Natural killer cell (primary cell): Measurements from ENCODE around the gene PBOV1. TPM values are rescaled to one million over a fixed set of nuclear protein-coding genes. Genes with fewer than 3 reads are reported as not detected.

Experiments
- ATAC-seq, 3 donors: fragments of 150-1000 bp in 2 of 3; fragments of 200-7000 bp in 1 of 3; cut with Tn5 transposase; 1 replicate in 1 of 3; 2 replicates in 2 of 3; pipeline ENCODE4 v1.10.0; 2021; ENCODE audit warnings: mild to moderate bottlenecking in 2 of 3, moderate library complexity in 2 of 3
- DNase-seq, 2 donors: peaks; one replicate each; pipeline versions ENCODE4 v3.0.0 to v3.0.0-alpha.2; 2013 to 2021; ENCODE audit warnings: mixed read lengths in 1 of 2
- H3K27ac ChIP-seq: one replicate; pipeline ENCODE4 v1.5.1; 2013; ENCODE audit warnings: mild to moderate bottlenecking, low read length
- H3K27me3 ChIP-seq: one replicate; pipeline ENCODE4 v1.6.1; 2013; ENCODE audit warnings: low read length; ENCODE audit not compliant: control insufficient read depth, insufficient read depth
- H3K36me3 ChIP-seq: one replicate; pipeline ENCODE4 v1.6.1; 2013; ENCODE audit warnings: low read length; ENCODE audit not compliant: control insufficient read depth, insufficient read depth
- H3K4me1 ChIP-seq: one replicate; pipeline ENCODE4 v1.6.1; 2013; ENCODE audit warnings: low read length; ENCODE audit not compliant: control insufficient read depth, insufficient read depth
- H3K4me3 ChIP-seq: one replicate; pipeline ENCODE4 v1.5.1; 2013; ENCODE audit warnings: low read length
- H3K9me3 ChIP-seq: one replicate; pipeline ENCODE4 v1.6.1; 2013; ENCODE audit warnings: low read length; ENCODE audit not compliant: control insufficient read depth, insufficient read depth
- H3K27ac Mint-ChIP-seq, 2 donors: one replicate each; pipeline ENCODE4 v1.8.0; 2022; ENCODE audit warnings: mild to moderate bottlenecking in 2 of 2, mixed read lengths in 2 of 2, moderate library complexity in 1 of 2
- H3K27me3 Mint-ChIP-seq, 2 donors: one replicate each; pipeline ENCODE4 v1.8.0; 2022; ENCODE audit warnings: low read depth in 2 of 2, mixed read lengths in 2 of 2
- H3K36me3 Mint-ChIP-seq: one replicate; pipeline ENCODE4 v1.8.0; 2022; ENCODE audit warnings: mixed read lengths
- H3K4me1 Mint-ChIP-seq, 2 donors: one replicate each; pipeline ENCODE4 v1.8.0; 2022; ENCODE audit warnings: mixed read lengths in 2 of 2
- H3K4me3 Mint-ChIP-seq: one replicate; pipeline ENCODE4 v1.8.0; 2022; ENCODE audit warnings: mild to moderate bottlenecking, moderate library complexity, mixed read lengths
- H3K9me3 Mint-ChIP-seq, 2 donors: one replicate each; pipeline ENCODE4 v1.8.0; 2022; ENCODE audit warnings: mixed read lengths in 2 of 2
- WGBS: methylation state at CpG from one replicate; pipeline ENCODE4 v1.1.7; 2013; ENCODE audit warnings: missing lambda C conversion rate; ENCODE audit not compliant: insufficient coverage; 5-methylcytosine and 5-hydroxymethylcytosine counted together
- intact Hi-C: fragments of 100-400 bp; cut with micrococcal nuclease; formaldehyde crosslinking; loops from one replicate; pipeline ENCODE4 v1.14.2; 2022
- total RNA-seq, 4 donors: library from RNA; stranded (reverse); fragments of 120-200 nt in 1 of 4; gene quantifications; one replicate each; pipeline versions ENCODE4 v1.2.3 to v1.2.4, GENCODE V29; 2013 to 2022
- TF ChIP-seq, protein P1 (sequence below): fragments of 200-600 bp; IDR thresholded peaks from one replicate; pipeline ENCODE4 v1.8.0; 2022; ENCODE audit warnings: antibody characterized with exemption

The PBOV1 gene
- total RNA-seq, 3 donors from 2014 or later (not counting 1 experiment from before 2014, with no cell fraction given): not detected

GRCh38 chr6:138198430-138199091, 19.7 kb downstream of the PBOV1 start:
- TF ChIP-seq, protein P1, sequence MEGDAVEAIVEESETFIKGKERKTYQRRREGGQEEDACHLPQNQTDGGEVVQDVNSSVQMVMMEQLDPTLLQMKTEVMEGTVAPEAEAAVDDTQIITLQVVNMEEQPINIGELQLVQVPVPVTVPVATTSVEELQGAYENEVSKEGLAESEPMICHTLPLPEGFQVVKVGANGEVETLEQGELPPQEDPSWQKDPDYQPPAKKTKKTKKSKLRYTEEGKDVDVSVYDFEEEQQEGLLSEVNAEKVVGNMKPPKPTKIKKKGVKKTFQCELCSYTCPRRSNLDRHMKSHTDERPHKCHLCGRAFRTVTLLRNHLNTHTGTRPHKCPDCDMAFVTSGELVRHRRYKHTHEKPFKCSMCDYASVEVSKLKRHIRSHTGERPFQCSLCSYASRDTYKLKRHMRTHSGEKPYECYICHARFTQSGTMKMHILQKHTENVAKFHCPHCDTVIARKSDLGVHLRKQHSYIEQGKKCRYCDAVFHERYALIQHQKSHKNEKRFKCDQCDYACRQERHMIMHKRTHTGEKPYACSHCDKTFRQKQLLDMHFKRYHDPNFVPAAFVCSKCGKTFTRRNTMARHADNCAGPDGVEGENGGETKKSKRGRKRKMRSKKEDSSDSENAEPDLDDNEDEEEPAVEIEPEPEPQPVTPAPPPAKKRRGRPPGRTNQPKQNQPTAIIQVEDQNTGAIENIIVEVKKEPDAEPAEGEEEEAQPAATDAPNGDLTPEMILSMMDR: no peak
- Mint-ChIP-seq H3K27me3 (peaks cover 6 to 11% of the 10 kb centered on the region in 2 donors), H3K36me3 (no peaks in the 10 kb centered on the region), H3K27ac (no peak overlapping the region), H3K4me3 (no peak overlapping the region), H3K9me3 (no peaks in the 10 kb centered on the region), H3K4me1 (no peaks in the 10 kb centered on the region)
- ATAC-seq (no peak), DNase-seq (no peak)
- WGBS: 83% methylated on average over 6 of the region's 6 CpGs
- no peak overlapping the region for H3K4me3 ChIP-seq
- intact Hi-C loops: no loop called here
- H3K36me3 ChIP-seq: no peaks in the 10 kb centered on the region
- no peaks in the 10 kb centered on the region for H3K9me3 ChIP-seq
- no peaks in the 10 kb centered on the region for H3K4me1 ChIP-seq
- H3K27me3 ChIP-seq: no peaks in the 10 kb centered on the region
- H3K27ac ChIP-seq: no peak overlapping the region

- no peak for DNase-seq
- Histone ChIP-seq H3K27ac (no peak overlapping the region), H3K36me3 (no peaks in the 10 kb centered on the region), H3K27me3 (no peaks in the 10 kb centered on the region), H3K4me1 (no peaks in the 10 kb centered on the region), H3K4me3 (no peak overlapping the region), H3K9me3 (no peaks in the 10 kb centered on the region)
- Mint-ChIP-seq H3K27me3 (peaks cover 0 to 5% of the 10 kb centered on the region in 2 donors), H3K36me3 (no peaks in the 10 kb centered on the region), H3K4me3 (no peak overlapping the region), H3K9me3 (no peaks in the 10 kb centered on the region), H3K4me1 (no peaks in the 10 kb centered on the region), H3K27ac (no peak overlapping the region)
- intact Hi-C loops: no loop called here
- 91% methylated on average over 5 of the region's 7 CpGs for WGBS
- ATAC-seq: no peak
- TF ChIP-seq, protein P1: no peak
These were observed 20.7 kb downstream of the PBOV1 start for GRCh38 chr6:138197570-138197969.

DNA sequence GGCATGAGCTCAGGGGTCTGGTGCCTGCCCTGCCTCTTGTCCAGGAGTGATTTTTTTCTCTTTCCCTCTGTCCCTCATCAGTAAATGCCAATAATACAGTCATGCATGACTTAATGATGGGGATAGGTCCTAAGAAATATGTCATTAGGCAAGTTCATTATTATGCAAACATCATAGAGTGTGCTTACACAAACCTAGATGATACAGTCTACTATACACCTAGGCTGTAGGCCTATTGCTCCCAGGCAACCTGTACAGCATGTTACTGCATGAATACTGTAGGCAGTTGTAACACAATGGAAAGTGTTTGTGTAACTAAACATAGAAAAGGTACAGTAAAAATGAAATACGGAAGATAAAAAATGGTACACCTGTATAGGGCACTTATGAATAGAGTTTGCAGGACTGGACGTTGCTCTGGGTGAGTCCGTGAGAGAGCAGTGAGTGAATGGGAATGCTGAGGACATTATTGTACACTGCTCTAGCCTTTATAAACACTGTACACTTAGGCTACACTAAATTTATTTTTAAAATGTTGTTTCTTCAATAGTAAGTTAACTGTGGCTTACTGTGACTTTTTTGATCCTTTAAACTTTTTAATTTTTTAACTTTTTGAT, 22.1 kb downstream of the PBOV1 start:
- Mint-ChIP-seq H3K36me3 (no peaks in the 10 kb centered on the region), H3K4me3 (no peak overlapping the region), H3K9me3 (no peaks in the 10 kb centered on the region), H3K4me1 (no peaks in the 10 kb centered on the region), H3K27ac (no peak overlapping the region), H3K27me3 (peaks cover 2 to 10% of the 10 kb centered on the region in 2 donors)
- no peak overlapping the region for H3K27ac ChIP-seq
- DNase-seq (no peak), ATAC-seq (no peak)
- no peaks in the 10 kb centered on the region for H3K9me3 ChIP-seq
- no peaks in the 10 kb centered on the region for H3K4me1 ChIP-seq
- intact Hi-C loops: no loop called here
- TF ChIP-seq, protein P1: no peak
- H3K27me3 ChIP-seq: no peaks in the 10 kb centered on the region
- no peak overlapping the region for H3K4me3 ChIP-seq
- H3K36me3 ChIP-seq: no peaks in the 10 kb centered on the region
- 100% methylated on average over 2 of the region's 3 CpGs for WGBS
